MCF 10A (cell line): Measurements from ENCODE around the gene SLC6A5. TPM values are rescaled to one million over a fixed set of nuclear protein-coding genes. Genes with fewer than 3 reads are reported as not detected.

ENCODE experiments used
- BruUV-seq: library from RNA; stranded (reverse); fragments of 400-500 nt; replicated peaks from 2 replicates; lab custom pipeline; 2021; lab: Mats Ljungman, UMichigan
- CTCF ChIA-PET: fragments of 300-600 bp; sonication (Branson Sonifier 250); formaldehyde crosslinking; extraction: SDS; loops from one replicate; lab custom pipeline; 2021; ENCODE audit warnings: antibody characterized with exemption, inconsistent platforms; lab: Yijun Ruan, JAX
- POLR2A ChIA-PET: fragments of 300-600, 350-650 bp; sonication (Branson Sonifier 250); formaldehyde crosslinking; extraction: SDS; loops from one replicate; lab custom pipeline; 2020; ENCODE audit warnings: antibody characterized with exemption, inconsistent platforms; lab: Yijun Ruan, JAX
- DNase-seq: peaks from one replicate; pipeline ENCODE4 v3.0.0-alpha.2; 2018; ENCODE audit not compliant: unreplicated experiment
- H3K27ac Mint-ChIP-seq: one replicate; pipeline ENCODE4 v1.8.0; 2022; ENCODE audit warnings: mild to moderate bottlenecking, low read depth, mixed read lengths; ENCODE audit not compliant: unreplicated experiment
- H3K27me3 Mint-ChIP-seq: one replicate; pipeline ENCODE4 v1.8.0; 2022; ENCODE audit warnings: mixed read lengths; ENCODE audit not compliant: insufficient read depth, unreplicated experiment
- H3K36me3 Mint-ChIP-seq: one replicate; pipeline ENCODE4 v1.8.0; 2022; ENCODE audit warnings: mild to moderate bottlenecking, moderate library complexity, mixed read lengths; ENCODE audit not compliant: insufficient read depth, unreplicated experiment
- H3K4me1 Mint-ChIP-seq: one replicate; pipeline ENCODE4 v1.8.0; 2022; ENCODE audit warnings: mixed read lengths; ENCODE audit not compliant: insufficient read depth, unreplicated experiment
- H3K4me3 Mint-ChIP-seq: one replicate; pipeline ENCODE4 v1.8.0; 2022; ENCODE audit warnings: mild to moderate bottlenecking, moderate library complexity, mixed read lengths; ENCODE audit not compliant: unreplicated experiment
- H3K9me3 Mint-ChIP-seq: one replicate; pipeline ENCODE4 v1.8.0; 2022; ENCODE audit warnings: mixed read lengths; ENCODE audit not compliant: unreplicated experiment
- intact Hi-C: fragments of 100-400 bp; cut with micrococcal nuclease; formaldehyde crosslinking; loops from 2 replicates; pipeline ENCODE4 v1.14.1; 2022
- total RNA-seq: library from RNA; stranded (reverse); gene quantifications from 2 replicates; pipeline ENCODE4 v1.2.3, GENCODE V29; 2022
- TF ChIP-seq, protein P1 (sequence below): fragments of 200-600 bp; IDR thresholded peaks from one replicate; pipeline ENCODE4 v1.8.0; 2022; ENCODE audit warnings: antibody characterized with exemption, mild to moderate bottlenecking; ENCODE audit not compliant: unreplicated experiment

The SLC6A5 gene
- total RNA-seq, 1 experiment from 2014 or later = not detected

DNA sequence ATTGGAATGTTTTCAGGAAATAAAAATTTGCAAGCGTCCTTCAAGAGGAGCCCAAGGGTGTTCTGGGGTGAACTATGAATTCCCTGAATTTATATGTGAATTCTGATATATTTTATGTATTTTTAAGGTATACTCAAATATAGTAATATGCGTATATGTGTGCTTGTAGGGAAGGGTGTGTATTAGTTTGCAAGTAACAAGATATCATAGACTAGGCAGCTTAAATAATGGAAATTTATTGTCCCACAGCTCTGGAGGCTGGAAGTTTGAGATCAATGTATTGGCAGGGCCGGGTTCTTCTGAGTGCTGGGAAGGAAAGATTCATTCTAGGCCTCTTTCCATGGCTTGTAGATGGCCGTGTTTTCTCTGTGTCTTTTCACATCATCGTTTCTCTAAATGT lies 16.2 kb upstream of the SLC6A5 start:
- POLR2A ChIA-PET = no interaction called here
- Mint-ChIP-seq H3K27me3 (peaks cover 10% of the 10 kb centered on the region), H3K4me3 (no peak overlapping the region), H3K9me3 (no peaks in the 10 kb centered on the region), H3K36me3 (no peaks in the 10 kb centered on the region), H3K27ac (no peak overlapping the region), H3K4me1 (no peaks in the 10 kb centered on the region)
- TF ChIP-seq, protein P1, sequence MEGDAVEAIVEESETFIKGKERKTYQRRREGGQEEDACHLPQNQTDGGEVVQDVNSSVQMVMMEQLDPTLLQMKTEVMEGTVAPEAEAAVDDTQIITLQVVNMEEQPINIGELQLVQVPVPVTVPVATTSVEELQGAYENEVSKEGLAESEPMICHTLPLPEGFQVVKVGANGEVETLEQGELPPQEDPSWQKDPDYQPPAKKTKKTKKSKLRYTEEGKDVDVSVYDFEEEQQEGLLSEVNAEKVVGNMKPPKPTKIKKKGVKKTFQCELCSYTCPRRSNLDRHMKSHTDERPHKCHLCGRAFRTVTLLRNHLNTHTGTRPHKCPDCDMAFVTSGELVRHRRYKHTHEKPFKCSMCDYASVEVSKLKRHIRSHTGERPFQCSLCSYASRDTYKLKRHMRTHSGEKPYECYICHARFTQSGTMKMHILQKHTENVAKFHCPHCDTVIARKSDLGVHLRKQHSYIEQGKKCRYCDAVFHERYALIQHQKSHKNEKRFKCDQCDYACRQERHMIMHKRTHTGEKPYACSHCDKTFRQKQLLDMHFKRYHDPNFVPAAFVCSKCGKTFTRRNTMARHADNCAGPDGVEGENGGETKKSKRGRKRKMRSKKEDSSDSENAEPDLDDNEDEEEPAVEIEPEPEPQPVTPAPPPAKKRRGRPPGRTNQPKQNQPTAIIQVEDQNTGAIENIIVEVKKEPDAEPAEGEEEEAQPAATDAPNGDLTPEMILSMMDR = no peak
- no peak for DNase-seq
- no TSS peak for BruUV-seq
- intact Hi-C loops = no loop called here
- CTCF ChIA-PET = interaction anchor here (0.6 kb wide), 1 partner anchor 325 kb away, joined by 3 read pairs; no protein-coding TSS in a partner anchor

DNA sequence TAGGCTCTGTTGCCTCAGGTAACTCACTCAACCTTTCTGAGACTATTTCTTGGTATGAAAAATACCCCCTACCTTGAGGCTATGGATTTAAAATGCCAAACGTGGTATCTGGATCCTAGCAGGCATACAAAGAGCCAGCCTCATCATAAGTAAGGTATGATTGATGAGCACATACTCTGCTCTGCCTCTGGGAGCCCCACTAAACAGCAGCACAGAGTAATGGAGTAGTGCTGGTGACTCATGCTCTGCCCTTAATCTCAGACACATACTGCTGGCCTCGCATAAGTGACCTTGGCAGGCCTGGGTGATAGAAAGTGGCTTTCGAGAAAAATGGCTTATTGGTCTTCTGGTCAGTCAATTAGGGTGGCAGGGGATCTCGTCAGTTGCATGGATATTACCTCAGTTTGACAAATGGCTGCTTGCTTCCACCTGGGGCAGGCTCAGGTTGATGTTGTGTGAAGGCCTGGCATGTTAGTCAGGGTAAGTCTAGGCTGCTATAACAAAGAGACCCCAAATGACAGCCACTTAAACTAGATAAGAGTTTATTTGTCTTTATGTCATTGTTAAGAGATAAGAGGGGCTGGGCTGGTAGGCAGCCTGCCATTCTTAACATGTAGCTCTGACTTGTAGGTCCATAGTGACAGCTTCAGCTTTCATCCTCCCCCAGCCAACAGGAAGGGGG lies 15.2 kb upstream of the SLC6A5 start:
- peaks cover 21% of the 10 kb centered on the region for H3K27me3 Mint-ChIP-seq
- ChIA-PET CTCF (interaction anchor here (0.6 to 0.7 kb wide), 3 partner anchors 25 to 912 kb away, joined by 3 to 7 read pairs (median 4); no protein-coding TSS in a partner anchor), POLR2A (no interaction called here)
- intact Hi-C loops = no loop called here
- no peaks in the 10 kb centered on the region for H3K36me3 Mint-ChIP-seq
- TF ChIP-seq, protein P1 = no peak
- H3K27ac Mint-ChIP-seq = no peak overlapping the region
- no TSS peak for BruUV-seq
- DNase-seq = peak; percentile 17
- no peak overlapping the region for H3K4me3 Mint-ChIP-seq
- no peaks in the 10 kb centered on the region for H3K9me3 Mint-ChIP-seq
- H3K4me1 Mint-ChIP-seq = no peaks in the 10 kb centered on the region

DNA sequence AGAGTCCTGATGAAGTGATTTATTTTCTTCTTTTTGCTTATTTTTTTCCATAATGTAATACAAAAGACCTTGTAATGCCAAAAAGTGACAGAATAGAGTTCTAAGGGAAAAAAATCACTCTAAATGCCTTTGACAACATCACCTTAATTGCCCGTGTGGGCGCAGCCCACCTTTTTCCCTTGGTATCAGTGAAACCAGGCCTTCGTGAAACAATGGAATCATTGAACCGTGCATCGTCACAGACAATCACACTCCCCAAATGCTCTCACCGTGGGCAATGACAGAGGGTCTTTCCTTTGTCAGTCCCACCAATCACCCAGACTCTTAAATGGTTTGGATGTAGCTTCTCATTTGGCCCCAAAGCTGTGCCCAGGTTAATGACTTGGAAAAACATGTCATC lies 9.6 kb upstream of the SLC6A5 start:
- no peak for DNase-seq
- TF ChIP-seq, protein P1 = no peak
- Mint-ChIP-seq H3K9me3 (no peaks in the 10 kb centered on the region), H3K27me3 (peaks cover 58% of the 10 kb centered on the region), H3K4me1 (no peaks in the 10 kb centered on the region), H3K4me3 (no peak overlapping the region), H3K36me3 (peaks cover 6% of the 10 kb centered on the region), H3K27ac (no peak overlapping the region)
- intact Hi-C loops = no loop called here
- POLR2A ChIA-PET = no interaction called here
- BruUV-seq = no TSS peak
- CTCF ChIA-PET = interaction anchor here (1.1 to 3.0 kb wide), 2 partner anchors 11 to 20 kb away, joined by 4 to 9 read pairs; no protein-coding TSS in a partner anchor

DNA sequence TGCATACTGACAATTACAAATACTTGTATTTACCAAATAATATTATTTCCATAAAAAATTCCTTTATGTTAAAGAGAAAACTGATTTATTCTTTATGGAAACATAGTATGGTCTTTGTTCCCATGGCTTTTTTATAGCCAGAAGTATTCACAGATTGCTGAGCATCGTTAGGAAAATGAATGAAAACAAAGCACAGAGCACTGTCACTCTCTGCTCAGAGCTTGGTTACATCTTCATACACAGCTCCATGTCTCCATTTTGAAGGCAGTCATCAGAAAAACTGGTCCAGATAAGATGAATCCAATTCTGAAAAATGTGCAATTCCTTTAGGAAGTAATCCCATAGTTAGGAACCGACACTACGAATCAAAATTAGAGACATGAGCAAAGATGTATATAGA lies 9.0 kb upstream of the SLC6A5 start:
- ChIA-PET POLR2A (no interaction called here), CTCF (interaction anchor here (1.1 to 3.0 kb wide), 2 partner anchors 10 to 19 kb away, joined by 4 to 9 read pairs; no protein-coding TSS in a partner anchor)
- no peak overlapping the region for H3K27ac Mint-ChIP-seq
- no peak overlapping the region for H3K4me3 Mint-ChIP-seq
- no TSS peak for BruUV-seq
- peaks cover 63% of the 10 kb centered on the region for H3K27me3 Mint-ChIP-seq
- intact Hi-C loops = no loop called here
- H3K9me3 Mint-ChIP-seq = no peaks in the 10 kb centered on the region
- peaks cover 6% of the 10 kb centered on the region for H3K36me3 Mint-ChIP-seq
- DNase-seq = no peak
- TF ChIP-seq, protein P1 = no peak
- no peaks in the 10 kb centered on the region for H3K4me1 Mint-ChIP-seq
